Lower leg skin (tissue), 4 donors: ENCODE results near the gene OR8B12. TPM values are rescaled to one million over a fixed set of nuclear protein-coding genes. Genes with fewer than 3 reads are reported as not detected.

ENCODE experiments used
- DNase-seq, 2 donors: peaks; one replicate each; pipeline ENCODE4 v3.0.0-alpha.2; 2019; ENCODE audit warnings: low spot score in 2 of 2
- H3K4me3 ChIP-seq: fragments of 200-600 bp; sonication (generic); 2 replicates; pipeline ENCODE4 v1.5.1; 2017; ENCODE audit warnings: mild to moderate bottlenecking, low read depth; ENCODE audit not compliant: poor library complexity, severe bottlenecking
- POLR2A ChIP-seq, 2 donors: fragments of 450-650 bp; IDR thresholded peaks; one replicate each; pipeline ENCODE4 v1.6.1; 2016 to 2017; ENCODE audit warnings: antibody characterized with exemption in 2 of 2, mild to moderate bottlenecking in 1 of 2, moderate library complexity in 1 of 2
- whole genome bisulfite sequencing, 2 donors: methylation state at CpG; one replicate each; pipeline ENCODE4 v1.1.5; 2018; 5-methylcytosine and 5-hydroxymethylcytosine counted together
- intact Hi-C: fragments of 100-400 bp; cut with DNase I; formaldehyde crosslinking; loops from one replicate; pipeline ENCODE4 v1.15.0; 2023; ENCODE audit warnings: low total_unique reads
- total RNA-seq, 4 donors: library from RNA; depleted of rRNA; stranded (reverse); fragments of >200 nt; gene quantifications; one replicate each; pipeline ENCODE4 v1.1.0, GENCODE V29; 2016
- TF ChIP-seq, protein P1 (sequence below), 3 donors: fragments of 450-650 bp; IDR thresholded peaks; one replicate each; pipeline ENCODE4 v1.5.1; 2016; ENCODE audit warnings: antibody characterized with exemption in 3 of 3, mild to moderate bottlenecking in 3 of 3, moderate library complexity in 2 of 3

Gene OR8B12
- not detected for total RNA-seq

DNA sequence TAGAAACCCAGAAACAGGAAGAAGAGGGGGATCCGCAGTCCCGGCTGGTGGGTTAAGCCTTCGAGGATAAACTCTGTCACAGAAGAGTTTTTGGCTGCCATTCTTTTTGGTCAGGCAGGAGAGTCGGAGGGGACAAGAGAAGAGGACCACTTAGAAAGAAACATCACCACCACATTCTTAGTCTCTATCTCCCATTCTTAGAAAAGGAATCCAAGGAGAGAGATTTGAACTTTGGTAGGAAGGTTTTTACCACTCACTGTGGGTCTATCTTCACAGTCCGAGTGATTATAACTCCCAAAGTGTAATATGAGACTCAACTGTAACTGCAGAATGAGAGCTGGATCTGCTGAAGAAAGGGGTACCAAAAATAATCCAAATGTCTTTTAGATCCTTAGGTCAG lies at the start of gene OR8B12:
TSS of gene OR8B12 (minus strand) at position 101 of the 400 bp plus-strand sequence. CDS start at position 101, 0 bp downstream.
- no peak within 1 kb of the TSS for H3K4me3 ChIP-seq
- WGBS, 2 donors, result 87 to 89% methylated on average over 5 of the region's 5 CpGs
- DNase-seq, result no peak
- intact Hi-C loops, result no loop called here
- TF ChIP-seq POLR2A (IDR thresholded peaks at IDR 0.05), result no peak
- TF ChIP-seq, protein P1, sequence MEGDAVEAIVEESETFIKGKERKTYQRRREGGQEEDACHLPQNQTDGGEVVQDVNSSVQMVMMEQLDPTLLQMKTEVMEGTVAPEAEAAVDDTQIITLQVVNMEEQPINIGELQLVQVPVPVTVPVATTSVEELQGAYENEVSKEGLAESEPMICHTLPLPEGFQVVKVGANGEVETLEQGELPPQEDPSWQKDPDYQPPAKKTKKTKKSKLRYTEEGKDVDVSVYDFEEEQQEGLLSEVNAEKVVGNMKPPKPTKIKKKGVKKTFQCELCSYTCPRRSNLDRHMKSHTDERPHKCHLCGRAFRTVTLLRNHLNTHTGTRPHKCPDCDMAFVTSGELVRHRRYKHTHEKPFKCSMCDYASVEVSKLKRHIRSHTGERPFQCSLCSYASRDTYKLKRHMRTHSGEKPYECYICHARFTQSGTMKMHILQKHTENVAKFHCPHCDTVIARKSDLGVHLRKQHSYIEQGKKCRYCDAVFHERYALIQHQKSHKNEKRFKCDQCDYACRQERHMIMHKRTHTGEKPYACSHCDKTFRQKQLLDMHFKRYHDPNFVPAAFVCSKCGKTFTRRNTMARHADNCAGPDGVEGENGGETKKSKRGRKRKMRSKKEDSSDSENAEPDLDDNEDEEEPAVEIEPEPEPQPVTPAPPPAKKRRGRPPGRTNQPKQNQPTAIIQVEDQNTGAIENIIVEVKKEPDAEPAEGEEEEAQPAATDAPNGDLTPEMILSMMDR (IDR thresholded peaks at IDR 0.05), result no peak

GRCh38 chr11:124592627-124593026 lies 49.2 kb upstream of the OR8B12 start:
- intact Hi-C loops, result loop anchor here (5.0 kb wide), 1 partner anchor 940 kb away; the partner anchor contains the start of gene SCN3B
- TF ChIP-seq, protein P1 (IDR thresholded peaks at IDR 0.05), result no peak
- no peak for TF ChIP-seq POLR2A (IDR thresholded peaks at IDR 0.05)
- 81 to 82% methylated on average over 6 of the region's 6 CpGs for WGBS, 2 donors
- H3K4me3 ChIP-seq, result no peak overlapping the region
- no peak for DNase-seq

GRCh38 chr11:124591430-124591829 lies 48.0 kb upstream of the OR8B12 start:
- TF ChIP-seq POLR2A (IDR thresholded peaks at IDR 0.05), result no peak
- TF ChIP-seq, protein P1 (IDR thresholded peaks at IDR 0.05), result no peak
- WGBS, 2 donors, result 86 to 89% methylated on average over 2 of the region's 2 CpGs
- H3K4me3 ChIP-seq, result no peak overlapping the region
- intact Hi-C loops, result loop anchor here (5.0 kb wide), 1 partner anchor 939 kb away; the partner anchor contains the start of gene SCN3B
- DNase-seq, result no peak

DNA sequence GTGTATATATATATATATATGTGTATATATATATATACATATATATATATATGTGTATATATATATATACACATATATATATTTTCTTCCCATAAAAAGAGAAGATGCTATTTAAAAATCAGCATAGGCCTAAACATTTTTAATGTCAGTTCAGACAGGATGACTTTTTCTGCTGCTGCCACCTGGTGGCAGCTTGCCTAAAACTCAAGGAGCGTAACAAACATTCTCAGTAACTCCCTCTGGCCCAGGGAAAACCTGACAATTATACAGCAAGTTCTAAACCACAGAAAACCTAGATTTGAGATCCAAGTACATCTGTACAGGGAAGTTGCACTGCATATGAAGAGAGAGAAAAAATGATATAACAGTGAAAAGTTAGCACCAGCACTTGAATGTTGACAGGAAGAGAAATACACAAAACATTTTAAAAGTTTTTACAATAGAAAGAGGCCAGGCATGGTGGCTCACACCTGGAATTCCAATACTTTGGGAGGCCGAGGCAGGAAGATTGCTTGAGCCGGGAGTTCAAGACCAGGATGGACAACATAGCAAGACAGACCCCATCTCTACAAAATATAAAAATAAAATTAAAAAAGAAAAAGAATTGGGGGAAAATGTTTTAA lies 42.9 kb upstream of the OR8B12 start:
- TF ChIP-seq, protein P1 (IDR thresholded peaks at IDR 0.05), result no peak
- TF ChIP-seq POLR2A (IDR thresholded peaks at IDR 0.05), result no peak
- no peak overlapping the region for H3K4me3 ChIP-seq
- WGBS, 2 donors, result 43 to 47% methylated on average over 3 of the region's 3 CpGs
- DNase-seq, result peak in 1 of 2 donors; percentile 39
- intact Hi-C loops, result no loop called here

GRCh38 chr11:124584681-124585372 lies 41.4 kb upstream of the OR8B12 start:
- no peak overlapping the region for H3K4me3 ChIP-seq
- no peak for DNase-seq
- WGBS, 2 donors, result 61 to 65% methylated on average over 4 of the region's 4 CpGs
- intact Hi-C loops, result no loop called here
- TF ChIP-seq, protein P1 (IDR thresholded peaks at IDR 0.05), result no peak
- no peak for TF ChIP-seq POLR2A (IDR thresholded peaks at IDR 0.05)
